A549 (cell line): ENCODE measurements around the gene RELL1.

Experiments used
- CEBPB ChIP-seq, 2 experiments: fragments of >200 bp in 1 of 2; sonication (Bioruptor Twin) in 1 of 2; formaldehyde crosslinking in 1 of 2; IDR thresholded peaks; 2 replicates each; pipeline ENCODE4 v1.6.1; 2012 to 2016
- CHD4 ChIP-seq: fragments of 200-600 bp; sonication (generic); IDR thresholded peaks from 2 replicates; pipeline ENCODE4 v1.6.1; 2016; ENCODE audit warnings: antibody characterized with exemption, mild to moderate bottlenecking, borderline replicate concordance
- CTCF ChIP-seq: fragments of >200 bp; sonication (Bioruptor Twin); formaldehyde crosslinking; IDR thresholded peaks from 3 replicates; pipeline ENCODE4 v1.5.1; 2016
- EP300 ChIP-seq, 2 experiments: fragments of >200 bp; sonication (Bioruptor Twin); formaldehyde crosslinking; IDR thresholded peaks; 2 replicates in 1 of 2; 3 replicates in 1 of 2; pipeline ENCODE4 v1.6.1; 2016 to 2017
- HES2 ChIP-seq: fragments of >200 bp; sonication (Bioruptor Twin); formaldehyde crosslinking; IDR thresholded peaks from 2 replicates; pipeline ENCODE4 v1.6.1; 2016
- HMGXB4 ChIP-seq: fragments of 250-450 bp; sonication (Bioruptor Pico); IDR thresholded peaks from 2 replicates; pipeline ENCODE4 v1.5.0; 2021; ENCODE audit warnings: mild to moderate bottlenecking, moderate library complexity, borderline replicate concordance
- HOXB5 ChIP-seq: fragments of 250-450 bp; sonication (Bioruptor Pico); IDR thresholded peaks from 2 replicates; pipeline ENCODE4 v1.5.0; 2020; ENCODE audit warnings: mild to moderate bottlenecking, moderate library complexity
- POLR2A ChIP-seq: IDR thresholded peaks from 2 replicates; pipeline ENCODE4 v1.6.1; 2012; ENCODE audit warnings: mild to moderate bottlenecking, low read length
- RARB ChIP-seq: fragments of 250-450 bp; sonication (Bioruptor Pico); IDR thresholded peaks from 2 replicates; pipeline ENCODE4 v1.8.0; 2021; ENCODE audit warnings: mild to moderate bottlenecking, moderate library complexity
- RCOR1 ChIP-seq: fragments of 150-350 bp; IDR thresholded peaks from 2 replicates; pipeline ENCODE4 v1.6.1; 2014; ENCODE audit warnings: antibody characterized with exemption, low read length, low read depth
- SMC3 ChIP-seq: fragments of >200 bp; sonication (Bioruptor Twin); formaldehyde crosslinking; IDR thresholded peaks from 3 replicates; pipeline ENCODE4 v1.6.1; 2018; ENCODE audit warnings: inconsistent platforms
- SREBF2 ChIP-seq: fragments of 450-650 bp; IDR thresholded peaks from 2 replicates; pipeline ENCODE4 v1.6.1; 2014; ENCODE audit warnings: mild to moderate bottlenecking, moderate library complexity

- TF ChIP-seq CTCF (no peak), CHD4 (no peak), CEBPB (IDR thresholded peaks at IDR 0.05) (no peak), EP300 (IDR thresholded peaks at IDR 0.05) (no peak), HMGXB4 (CRISPR knock-in tag) (no peak), RARB (no peak), POLR2A (no peak), HOXB5 (no peak), HES2 (no peak), SREBF2 (no peak), RCOR1 (no peak), SMC3 (no peak)
Measured at GRCh38 chr4:37605843-37606565, 80.2 kb downstream of the RELL1 start.
